ENCODE data around the gene UBE4A. TPM values are rescaled to one million over a fixed set of nuclear protein-coding genes. Genes with fewer than 3 reads are reported as not detected.

The UBE4A gene
- total and polyA plus RNA-seq, 10 of the 15 experiments (the other 5 are each of a cell fraction or from before 2014, with no cell fraction given), result 6.2 to 39.6 (median 30.3) TPM

- Histone ChIP-seq H3K4me2 (ENCODE audit: control insufficient read depth, insufficient read depth) (no peak overlapping the region), H3K27me3 (replicated peaks in 1 of 2; ENCODE audit: control insufficient read depth in 2 of 2, insufficient read depth in 2 of 2, low read length in 1 of 2) (no peaks in the 10 kb centered on the region), H3K79me2 (ENCODE audit: control insufficient read depth, insufficient read depth, low read length) (no peaks in the 10 kb centered on the region), H3K9ac (ENCODE audit: control insufficient read depth, insufficient read depth, low read length) (no peak overlapping the region), H3K9me3 (replicated peaks; ENCODE audit: control insufficient read depth, insufficient read depth, low read length) (no peaks in the 10 kb centered on the region), H2AFZ (ENCODE audit: control insufficient read depth, low read depth, low read length) (no peak overlapping the region), H3K4me1 (ENCODE audit: control insufficient read depth, insufficient read depth, low read length) (no peaks in the 10 kb centered on the region), H4K20me1 (ENCODE audit: control insufficient read depth, insufficient read depth) (no peaks in the 10 kb centered on the region), H3K36me3 (ENCODE audit: control insufficient read depth in 2 of 2, insufficient read depth in 2 of 2, low read length in 1 of 2) (peaks cover 12 to 27% of the 10 kb centered on the region in 2 experiments), H3K27ac (ENCODE audit: control insufficient read depth, insufficient read depth) (no peak overlapping the region), H3K4me3 (no peak overlapping the region)
- intact Hi-C loops (cut with micrococcal nuclease; ENCODE audit: unreplicated experiment), result no loop called here
- ChIA-PET RAD21 (ENCODE audit: unreplicated experiment) (interaction anchor here (0.7 kb wide), 1 partner anchor 220 kb away, joined by 3 read pairs; no protein-coding TSS in a partner anchor), SMC1A (ENCODE audit: uncharacterized antibody, unreplicated experiment) (interaction anchor here (1.0 to 1.8 kb wide), 2 partner anchors 11 to 112 kb away, joined by 3 to 7 read pairs; no protein-coding TSS in a partner anchor), POLR2A (interaction anchor here (1.2 kb wide), 1 partner anchor 14 kb away, joined by 3 read pairs; the partner anchor contains the start of gene UBE4A), CTCF (interaction anchor here (0.8 to 2.1 kb wide), 6 partner anchors 8 to 201 kb away, joined by 3 to 10 read pairs (median 4); no protein-coding TSS in a partner anchor)
- TF ChIP-seq E4F1 (IDR thresholded peaks at IDR 0.05; ENCODE audit: borderline replicate concordance, partially characterized antibody) (no peak), SREBF2 (IDR thresholded peaks at IDR 0.05; ENCODE audit: low read length) (no peak), MXI1 (IDR thresholded peaks at IDR 0.05; ENCODE audit: low read depth, low read length) (no peak), KAT2A (conservative IDR thresholded peaks at IDR 0.05; ENCODE audit: control insufficient read depth, low read depth, low read length) (no peak), RELA (IDR thresholded peaks at IDR 0.05; ENCODE audit: borderline replicate concordance, partially characterized antibody) (no peak)
- no peak for FAIRE-seq
- in situ Hi-C loops (cut with MboI), result no loop called here
- DNase-seq (ENCODE audit: low read depth, low spot score), result no peak
- 97% methylated on average over 2 of the region's 2 CpGs for WGBS (ENCODE audit: insufficient coverage, insufficient replicate concordance, low lambda C conversion rate, missing lambda C conversion rate)
- TSS peak; percentile 27 for BruUV-seq (replicated peaks)
- ATAC-seq, result no peak
Observed at GRCh38 chr11:118373263-118373662, 13.9 kb downstream of the UBE4A start.
